ENCODE results near the gene TTYH1.
"Not testable (repeated sequence)": the region's sequence is repeated elsewhere in the genome, so short reads cannot be mapped to it uniquely, and the experiment has no call there.

Gene TTYH1

GRCh38 chr19:54415208-54415900 lies at the start of gene TTYH1:
Gene TTYH1 (plus strand): TSS chr19:54415464. CDS start chr19:54415553, 89 bp downstream.
- DNase-seq = peak; percentile 49 to 68

GRCh38 chr19:54365798-54366197 lies 49.5 kb upstream of the TTYH1 start:
- DNase-seq = not testable (repeated sequence)

- DNase-seq = no peak
Measured at GRCh38 chr19:54366811-54367210, 48.5 kb upstream of the TTYH1 start.

GRCh38 chr19:54369082-54369687 lies 46.1 kb upstream of the TTYH1 start:
- no peak for DNase-seq

GRCh38 chr19:54369688-54370433 lies 45.4 kb upstream of the TTYH1 start:
- not testable (repeated sequence) for DNase-seq

- DNase-seq = peak in 1 of 2 experiments; percentile 60
Measured at GRCh38 chr19:54370434-54370796, 44.8 kb upstream of the TTYH1 start.

- DNase-seq = not testable (repeated sequence)
Measured at GRCh38 chr19:54371453-54371852, 43.8 kb upstream of the TTYH1 start.

- DNase-seq = no peak
Measured at GRCh38 chr19:54373781-54374631, 41.3 kb upstream of the TTYH1 start.

GRCh38 chr19:54375181-54375938 lies 39.9 kb upstream of the TTYH1 start:
- peak in 1 of 2 experiments; percentile 33 for DNase-seq

- DNase-seq = no peak
Measured at GRCh38 chr19:54376610-54377285, 38.5 kb upstream of the TTYH1 start.

GRCh38 chr19:54379187-54379678 lies 36.0 kb upstream of the TTYH1 start:
- no peak for DNase-seq

GRCh38 chr19:54380897-54381296 lies 34.4 kb upstream of the TTYH1 start:
- DNase-seq = no peak

- DNase-seq = not testable (repeated sequence)
Measured at GRCh38 chr19:54382041-54382440, 33.2 kb upstream of the TTYH1 start.

- DNase-seq = no peak
Measured at GRCh38 chr19:54383330-54383729, 31.9 kb upstream of the TTYH1 start.

GRCh38 chr19:54387991-54388801 lies 27.1 kb upstream of the TTYH1 start:
- peak; percentile 49 for DNase-seq

GRCh38 chr19:54388802-54389139 lies 26.5 kb upstream of the TTYH1 start:
- DNase-seq = no peak

GRCh38 chr19:54389553-54389952 lies 25.7 kb upstream of the TTYH1 start:
- no peak for DNase-seq

GRCh38 chr19:54390942-54391577 lies 24.2 kb upstream of the TTYH1 start:
- DNase-seq = peak; percentile 69 to 71

GRCh38 chr19:54391589-54392061 lies 23.6 kb upstream of the TTYH1 start:
- DNase-seq = no peak

- DNase-seq = no peak
Measured at GRCh38 chr19:54392105-54392504, 23.2 kb upstream of the TTYH1 start.

Data from activated T-cell treated with anti-CD3 and anti-CD28 coated beads, Interleukin-2, amount 50 U/mL, for 48 hours (primary cell).